Measurements from ENCODE around the gene CADPS2.
A peak's percentile ranks its signal among the peaks of the same experiment; 100 is the strongest.
"Not testable (repeated sequence)": the region's sequence is repeated elsewhere in the genome, so short reads cannot be mapped to it uniquely, and the experiment has no call there.

The CADPS2 gene

DNA sequence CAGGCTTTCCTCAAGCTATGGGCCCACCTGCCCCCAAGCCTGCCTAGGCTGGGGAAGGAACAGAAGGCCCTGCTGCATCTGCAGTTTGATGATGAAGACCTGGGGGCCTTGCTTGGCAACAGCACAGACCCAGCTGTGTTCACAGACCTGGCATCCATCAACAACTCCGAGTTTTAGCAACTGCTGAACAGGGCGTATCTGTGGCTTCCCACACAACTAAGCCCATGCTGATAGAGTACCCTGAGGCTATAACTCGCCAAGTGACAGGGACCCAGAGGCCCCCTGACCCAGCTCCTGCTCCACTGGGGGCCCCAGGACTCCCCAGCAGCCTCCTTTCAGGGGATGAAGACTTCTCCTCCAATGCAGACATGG, 36.3 kb downstream of the CADPS2 start:
- DNase-seq (ENCODE audit: low read depth) = no peak

DNA sequence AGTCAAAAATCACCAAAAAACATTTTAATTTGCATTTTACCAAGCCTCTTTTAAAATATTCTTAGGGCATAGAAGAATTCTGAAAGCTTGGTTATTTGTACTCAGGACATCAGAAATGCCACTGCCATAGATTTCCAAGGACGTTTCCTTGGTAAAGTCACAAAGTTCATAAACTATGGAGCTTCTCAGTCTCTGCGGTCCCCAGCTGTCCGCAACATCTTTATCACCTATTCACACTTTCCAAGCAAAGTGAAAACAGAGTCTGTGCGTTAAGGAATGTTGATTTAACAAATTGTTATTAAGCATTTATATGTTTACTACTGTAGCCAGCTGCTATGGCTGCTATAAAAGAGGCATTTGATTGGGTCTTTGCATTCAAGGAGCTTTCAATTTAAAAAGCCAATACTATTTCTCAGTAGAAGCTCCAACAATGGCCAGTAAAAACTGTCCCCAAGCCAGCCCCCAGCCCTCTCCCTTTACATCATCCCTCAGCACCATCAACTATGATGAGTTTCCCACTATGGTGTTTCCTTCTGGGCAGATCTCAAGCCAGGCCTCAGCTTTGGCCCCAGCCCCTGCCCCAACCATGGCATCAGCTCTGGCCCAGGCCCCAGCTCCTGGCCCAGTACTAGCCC, 36.8 kb downstream of the CADPS2 start:
- no peak for DNase-seq (ENCODE audit: low read depth)

DNA sequence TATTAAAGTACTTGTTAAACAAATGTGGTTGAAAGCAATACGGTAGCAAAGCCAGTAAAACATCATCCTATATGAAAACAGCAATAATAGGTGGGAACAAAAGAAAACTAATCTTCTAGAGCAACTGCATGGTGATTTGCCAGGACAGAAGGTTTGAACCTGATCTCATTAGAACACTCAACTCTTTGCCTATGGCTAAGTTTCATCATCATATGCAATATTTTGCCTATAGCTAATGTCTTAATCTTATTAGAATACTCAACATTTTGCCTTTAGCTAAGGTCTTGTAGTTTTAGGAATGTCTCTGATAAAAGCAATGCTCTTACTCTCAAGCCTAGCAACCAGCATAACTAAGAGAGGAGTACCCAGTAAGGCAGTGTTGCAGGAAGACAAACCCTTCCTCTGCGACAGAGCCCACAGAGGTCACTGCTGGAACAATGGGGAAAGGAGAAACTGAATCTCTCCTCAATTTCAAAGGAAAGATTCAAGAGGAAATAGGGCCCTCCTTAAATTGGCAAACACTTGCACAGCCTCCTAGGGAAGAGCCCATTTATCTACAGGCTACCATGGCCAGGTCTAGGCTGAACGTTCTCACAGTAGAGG, 38.3 kb downstream of the CADPS2 start:
- no peak for DNase-seq (ENCODE audit: low read depth)

DNA sequence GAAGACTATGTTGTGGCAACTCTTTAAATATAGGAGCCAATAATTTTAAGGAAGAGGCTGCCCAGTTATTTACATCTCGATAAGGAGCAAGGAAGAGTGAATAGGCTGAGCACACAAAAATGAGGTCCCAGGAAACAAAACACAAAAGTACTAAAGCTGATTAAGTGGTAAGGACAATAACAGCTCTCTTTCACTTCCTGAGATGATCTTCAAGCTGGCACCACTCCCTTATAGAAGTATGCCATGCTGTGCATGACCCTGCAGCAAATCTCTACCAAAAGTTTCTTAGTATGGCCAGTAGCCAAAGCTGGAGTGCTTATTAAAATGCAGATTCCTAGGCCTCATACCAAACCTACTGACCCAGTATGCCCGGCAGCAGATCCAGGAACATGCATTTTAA, 39.7 kb downstream of the CADPS2 start:
- no peak for DNase-seq (ENCODE audit: low read depth)

DNA sequence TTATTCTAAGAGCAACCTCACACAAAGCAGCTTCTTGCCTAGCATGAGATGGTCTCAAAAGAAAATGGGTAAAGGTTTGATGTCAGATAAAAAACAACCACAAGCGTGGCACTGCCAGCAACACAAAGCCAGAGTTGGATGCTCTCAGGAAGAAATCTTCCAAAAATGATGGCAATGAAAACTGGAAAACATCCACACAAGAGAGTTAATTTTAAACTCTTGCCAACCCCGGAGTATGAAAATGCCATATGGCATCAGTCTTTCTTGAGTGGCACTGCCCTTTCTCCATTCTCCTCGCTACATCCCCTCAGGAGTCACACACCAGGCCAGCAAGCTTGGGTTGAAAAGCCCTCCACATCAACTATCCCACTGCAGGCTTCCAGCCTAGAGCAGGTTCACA, 41.0 kb downstream of the CADPS2 start:
- DNase-seq (ENCODE audit: low read depth) = no peak

DNA sequence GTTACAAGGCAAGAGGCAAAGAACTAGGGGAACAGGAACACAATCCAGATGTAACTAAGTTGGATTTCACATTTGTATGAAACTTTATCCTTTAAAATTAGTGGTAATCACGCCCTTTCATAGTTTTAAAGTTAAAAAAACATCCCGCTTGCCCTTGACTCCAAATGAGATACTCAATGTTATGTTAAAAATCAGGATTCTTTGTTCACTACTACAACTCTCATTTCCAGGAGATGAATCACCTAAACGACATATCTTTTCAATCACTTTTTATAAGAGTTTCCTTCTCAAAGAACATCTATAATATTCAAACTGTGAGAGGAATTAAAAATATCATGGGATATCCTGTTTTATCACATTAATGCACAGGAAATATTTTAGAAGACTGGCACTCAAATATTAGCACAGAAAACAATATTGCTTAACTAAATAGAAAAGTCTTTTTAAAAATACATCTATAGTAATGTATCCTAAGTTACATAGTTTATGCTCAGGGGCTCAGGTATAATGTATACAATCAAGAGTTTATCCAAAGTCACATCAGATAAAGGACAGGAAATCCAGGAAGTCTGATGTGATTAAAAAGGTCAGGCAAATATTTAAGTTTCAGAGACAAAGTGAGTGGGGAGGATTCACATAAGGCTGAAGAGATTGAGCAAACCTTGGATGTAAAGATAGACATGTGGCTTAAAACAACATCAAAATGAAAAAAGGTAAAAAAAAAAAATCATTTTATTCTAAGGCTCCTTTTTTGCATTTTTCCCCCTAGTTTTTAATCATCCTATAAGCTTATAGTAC, 41.9 kb downstream of the CADPS2 start:
- DNase-seq (ENCODE audit: low read depth) = no peak

DNA sequence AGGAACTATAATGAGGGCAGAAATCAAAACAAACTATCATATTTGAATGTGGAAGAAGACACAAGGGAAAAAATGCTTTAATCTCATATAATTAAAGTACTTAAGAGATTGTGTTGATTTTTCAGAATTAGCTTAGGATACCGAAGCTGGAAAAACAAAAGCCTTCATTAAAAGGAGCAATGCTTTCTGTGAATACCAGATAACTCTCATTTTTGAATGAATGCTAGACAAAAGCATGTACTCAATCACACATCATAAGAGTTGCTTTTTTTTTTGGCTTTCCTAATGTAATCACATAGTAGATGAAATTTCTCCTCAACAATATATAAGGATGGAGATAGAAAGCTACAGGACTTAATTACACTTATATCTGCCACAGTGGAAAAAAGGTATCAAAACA, 43.3 kb downstream of the CADPS2 start:
- no peak for DNase-seq (ENCODE audit: low read depth)

DNA sequence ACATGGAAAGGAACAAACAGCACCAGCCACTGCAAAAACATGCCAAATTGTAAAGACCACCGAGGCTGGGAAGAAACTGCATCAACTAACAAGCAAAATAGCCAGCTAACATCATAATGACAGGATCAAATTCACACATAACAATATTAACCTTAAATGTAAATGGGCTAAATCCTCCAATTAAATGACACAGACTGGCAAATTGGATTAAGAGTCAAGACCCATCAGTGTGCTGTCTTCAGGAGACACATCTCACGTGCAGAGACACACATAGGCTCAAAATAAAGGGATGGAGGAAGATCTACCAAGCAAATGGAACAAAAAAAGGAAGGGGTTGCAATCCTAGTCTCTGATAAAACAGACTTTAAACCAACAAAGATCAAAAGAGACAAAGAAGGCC, 50.0 kb downstream of the CADPS2 start:
- DNase-seq (ENCODE audit: low read depth) = not testable (repeated sequence)

DNA sequence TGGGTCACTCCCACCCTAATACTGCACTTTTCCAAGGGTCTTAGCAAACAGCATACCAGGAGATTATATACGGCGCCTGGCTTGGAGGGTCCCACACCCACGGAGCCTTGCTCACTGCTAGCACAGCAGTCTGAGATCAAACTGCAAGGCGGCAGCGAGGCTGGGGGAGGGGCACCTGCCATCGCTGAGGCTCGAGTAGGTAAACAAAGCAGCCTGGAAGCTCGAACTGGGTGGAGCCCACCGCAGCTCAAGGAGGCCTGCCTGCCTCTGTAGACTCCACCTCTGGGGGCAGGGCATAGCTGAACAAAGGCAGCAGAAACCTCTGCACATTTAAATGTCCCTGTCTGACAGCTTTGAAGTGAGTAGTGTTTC, 51.7 kb downstream of the CADPS2 start:
- not testable (repeated sequence) for DNase-seq (ENCODE audit: low read depth)

DNA sequence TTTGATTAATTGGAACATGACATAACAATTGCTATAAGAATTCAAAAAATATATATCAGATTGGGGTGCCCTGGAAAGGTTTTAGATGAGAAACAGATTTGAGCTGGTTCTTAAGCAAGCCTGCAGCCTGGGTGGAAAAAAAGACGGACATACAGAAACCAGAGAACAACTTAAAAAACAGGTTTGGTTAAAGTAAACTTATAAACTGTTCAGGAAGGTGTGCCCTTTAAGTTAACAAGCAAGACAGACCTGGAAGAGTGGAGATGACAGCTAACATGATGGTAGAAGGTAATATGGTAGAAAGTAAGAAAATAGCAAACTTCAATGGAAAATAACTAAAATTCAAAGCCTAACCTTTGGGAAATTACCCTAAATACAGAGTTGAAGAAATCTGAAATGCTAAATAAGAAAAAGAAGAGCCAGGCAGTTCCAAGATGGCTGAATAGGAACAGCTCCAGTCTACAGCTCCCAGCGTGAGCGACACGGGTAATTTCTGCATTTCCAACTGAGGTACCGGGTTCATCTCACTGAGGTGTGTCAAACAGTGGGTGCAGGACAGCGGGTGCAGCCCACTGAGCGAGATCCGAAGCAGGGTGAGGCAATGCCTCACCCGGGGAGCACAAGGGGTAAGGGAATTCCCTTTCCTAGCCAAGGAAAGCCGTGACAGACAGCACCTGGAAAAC, 52.2 kb downstream of the CADPS2 start:
- DNase-seq (ENCODE audit: low read depth) = no peak

DNA sequence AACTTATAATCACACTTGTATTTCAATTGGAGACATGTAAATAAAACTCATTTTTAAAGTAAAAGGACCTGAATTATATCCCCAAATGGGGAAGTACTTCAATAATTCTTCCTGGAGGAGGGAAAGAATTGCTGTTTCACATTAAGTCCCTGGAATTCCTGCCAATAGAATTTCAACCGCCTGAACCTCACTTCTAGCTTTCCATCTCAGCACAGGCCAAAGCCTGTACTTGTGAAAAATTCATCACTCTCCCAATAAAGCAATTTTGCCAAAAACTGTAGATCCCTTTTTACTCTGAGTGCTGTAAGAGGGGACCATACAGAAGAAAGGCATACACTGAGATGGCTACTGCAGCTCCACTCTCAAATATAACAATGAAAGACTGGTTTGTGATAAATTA, 54.8 kb downstream of the CADPS2 start:
- DNase-seq (ENCODE audit: low read depth) = no peak

DNA sequence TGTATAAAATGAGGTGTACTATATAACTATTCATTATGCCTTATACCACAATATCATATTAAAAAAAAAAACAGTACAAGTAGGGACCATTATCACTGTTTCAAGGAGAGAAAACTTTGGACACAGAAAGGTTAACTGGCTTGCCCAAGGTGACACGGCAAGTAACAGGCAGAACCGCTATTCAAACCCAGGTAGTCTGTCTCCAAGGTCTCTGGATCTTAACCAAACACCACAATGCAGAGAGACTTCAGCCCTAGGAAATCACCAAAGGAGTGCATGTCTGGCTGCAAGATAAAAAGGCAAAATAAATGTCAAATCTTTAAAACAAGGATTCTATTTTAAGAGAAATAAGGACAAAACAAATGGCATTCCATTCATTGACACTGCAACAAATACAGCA, 56.3 kb downstream of the CADPS2 start:
- no peak for DNase-seq (ENCODE audit: low read depth)

DNA sequence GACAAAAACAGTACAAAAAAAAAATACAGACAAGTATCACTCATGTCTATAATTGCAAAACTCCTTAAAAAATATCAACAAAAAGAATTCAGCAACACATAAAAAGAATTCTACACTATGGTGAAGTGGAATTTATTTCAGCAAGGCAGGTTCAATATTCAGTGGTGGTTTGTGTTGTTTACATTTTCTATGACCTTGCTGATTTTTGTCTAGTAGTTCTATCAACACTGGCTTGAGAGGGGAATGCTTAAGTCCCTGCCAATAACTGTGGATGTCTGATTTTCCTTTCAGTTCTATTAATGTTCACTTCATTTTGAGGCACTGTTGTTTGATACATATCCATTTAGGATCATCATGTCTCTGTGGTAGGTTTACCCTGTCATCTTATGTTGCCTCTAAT, 58.5 kb downstream of the CADPS2 start:
- no peak for DNase-seq (ENCODE audit: low read depth)

DNA sequence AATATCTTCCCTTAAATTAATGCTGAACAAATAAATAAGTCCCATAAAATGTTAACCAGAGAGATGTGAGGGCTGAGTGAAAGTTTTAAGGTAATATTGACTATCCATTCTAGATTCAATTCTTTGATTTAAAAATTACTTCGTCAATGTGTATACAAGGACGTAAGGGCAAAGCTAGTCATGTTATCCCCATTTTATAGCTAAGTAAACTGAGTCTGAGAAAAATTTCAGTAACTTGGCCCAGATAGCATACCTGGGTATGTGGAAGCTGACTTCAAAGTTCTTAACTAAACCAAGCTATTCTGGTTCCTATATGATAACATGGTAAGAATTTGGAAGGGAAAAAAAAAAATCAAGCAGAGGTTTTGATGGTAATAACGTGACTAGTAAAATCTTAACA, 72.4 kb downstream of the CADPS2 start:
- no peak for DNase-seq (ENCODE audit: low read depth)

DNA sequence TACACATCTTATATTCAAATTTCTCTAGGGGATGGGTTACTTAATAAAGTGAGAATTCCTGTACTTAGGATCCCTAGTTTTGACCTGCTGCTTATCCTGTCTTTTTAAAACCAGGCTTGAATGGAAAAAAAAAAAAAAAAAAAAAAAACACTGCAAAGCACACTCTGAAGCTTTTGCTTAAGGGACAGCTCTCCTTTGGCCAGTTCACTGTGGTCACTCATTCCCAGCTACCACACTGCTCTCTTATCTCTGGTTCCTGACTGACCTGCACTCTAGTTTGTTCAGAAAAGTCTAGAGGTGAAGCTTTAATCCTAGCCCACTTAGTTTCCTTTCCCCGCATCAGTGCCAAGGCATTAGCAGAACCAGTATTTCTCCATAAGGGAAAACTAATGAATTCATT, 82.4 kb downstream of the CADPS2 start:
- DNase-seq (ENCODE audit: low read depth) = no peak

DNA sequence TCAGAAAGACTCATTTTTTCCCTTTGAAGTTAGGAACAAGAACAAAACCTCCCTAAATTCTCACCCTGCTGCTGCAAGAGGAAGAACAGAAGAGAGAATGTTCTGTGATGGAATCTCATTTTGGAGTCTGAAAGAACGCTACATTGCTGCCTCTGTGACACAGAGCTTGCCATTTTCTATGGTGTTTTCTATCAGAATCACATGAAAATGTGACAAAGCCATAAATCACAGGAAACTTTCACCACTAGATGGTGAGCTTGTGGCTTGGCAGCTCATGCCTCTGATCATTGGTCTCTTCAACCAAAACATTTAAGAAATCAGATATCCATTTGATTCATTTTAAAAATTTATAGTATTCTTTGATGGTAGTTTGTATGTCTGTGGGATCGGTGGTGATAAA, 82.9 kb downstream of the CADPS2 start:
- peak; percentile 2 for DNase-seq (ENCODE audit: low read depth)

DNA sequence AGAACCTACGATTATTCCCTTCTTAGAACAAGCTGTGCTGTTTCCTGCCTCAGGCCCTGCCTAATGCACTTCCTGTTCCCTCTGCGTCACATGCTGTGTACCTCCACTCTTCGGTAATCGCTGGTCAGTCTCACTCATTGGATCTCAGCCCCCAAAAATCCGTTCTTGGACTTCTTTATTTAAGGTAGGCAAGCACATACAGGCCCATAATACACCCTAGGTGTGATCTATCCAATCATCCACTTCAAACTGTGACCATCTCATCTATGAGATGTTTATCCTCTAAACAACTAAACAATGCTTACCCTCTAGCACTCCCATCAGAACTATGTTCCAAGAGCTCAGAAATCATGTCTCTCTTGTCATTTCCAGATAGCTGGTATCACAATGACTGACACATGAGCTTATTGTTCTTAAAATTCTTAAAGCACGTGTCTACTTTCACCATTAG, 83.9 kb downstream of the CADPS2 start:
- DNase-seq (ENCODE audit: low read depth) = no peak

DNA sequence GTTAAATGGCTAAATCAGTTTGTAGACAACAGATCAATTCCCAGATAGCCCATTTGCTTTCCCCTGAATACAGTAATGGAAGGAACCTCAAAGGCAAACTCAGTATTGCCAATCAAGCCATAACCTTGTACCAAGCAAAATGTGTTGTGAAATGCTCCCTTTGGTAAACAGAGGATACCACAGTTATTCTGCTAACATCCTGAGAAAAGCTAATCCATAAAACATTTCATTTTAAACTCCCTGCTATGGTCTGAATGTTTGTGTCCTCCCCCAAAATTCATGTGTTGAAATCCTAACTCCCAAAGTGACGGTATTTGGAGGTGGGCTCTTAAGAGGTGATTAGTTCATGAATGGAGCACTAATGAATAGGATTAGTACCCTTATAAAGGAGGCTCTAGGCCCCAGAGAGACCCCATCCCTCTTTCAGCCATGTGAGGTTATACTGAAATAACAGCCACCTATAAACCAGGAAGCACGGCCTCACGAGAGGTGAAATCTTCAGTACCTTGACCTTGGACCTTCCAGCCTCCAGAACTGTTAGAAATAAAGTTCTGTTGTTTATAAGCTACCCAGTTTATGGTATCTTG, 94.2 kb downstream of the CADPS2 start:
- DNase-seq (ENCODE audit: low read depth) = no peak

DNA sequence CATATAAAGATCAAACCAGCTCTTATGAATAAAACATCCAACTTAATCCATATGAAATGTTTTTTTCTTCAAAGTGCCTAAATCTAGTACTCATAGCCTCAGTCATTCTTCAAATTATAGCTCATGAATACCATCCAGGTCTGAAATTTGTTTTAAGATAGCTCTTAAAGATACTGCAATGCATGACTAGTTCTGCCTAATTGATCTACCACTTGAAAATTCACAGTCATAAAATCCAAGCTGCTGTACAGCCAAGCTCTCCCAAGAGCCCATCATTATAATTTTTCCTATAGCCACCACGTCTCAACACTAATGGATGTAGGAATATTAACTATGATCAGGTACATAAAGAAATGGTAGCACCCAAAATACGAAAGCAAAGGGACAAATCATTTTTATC, 95.7 kb downstream of the CADPS2 start:
- no peak for DNase-seq (ENCODE audit: low read depth)

DNA sequence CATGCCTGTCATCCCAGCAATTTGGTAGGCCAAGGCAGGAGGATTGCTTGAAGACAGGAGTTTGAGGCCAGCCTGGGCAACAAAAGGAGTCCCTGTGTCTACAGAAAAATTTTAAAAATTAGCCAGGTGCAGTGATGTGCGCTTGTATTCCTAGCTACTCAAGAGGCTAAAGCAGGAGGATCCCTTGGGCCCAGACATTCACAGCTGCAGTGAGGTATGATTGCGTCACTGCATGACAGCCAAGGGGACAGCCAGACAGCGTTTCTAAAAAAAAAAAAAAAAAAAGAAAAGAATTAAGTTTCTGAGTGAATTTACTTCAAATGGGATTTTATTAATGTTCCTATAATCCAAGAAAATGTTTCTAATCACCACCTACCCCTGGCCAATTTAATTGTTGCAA, 96.1 kb downstream of the CADPS2 start:
- DNase-seq (ENCODE audit: low read depth) = no peak

DNA sequence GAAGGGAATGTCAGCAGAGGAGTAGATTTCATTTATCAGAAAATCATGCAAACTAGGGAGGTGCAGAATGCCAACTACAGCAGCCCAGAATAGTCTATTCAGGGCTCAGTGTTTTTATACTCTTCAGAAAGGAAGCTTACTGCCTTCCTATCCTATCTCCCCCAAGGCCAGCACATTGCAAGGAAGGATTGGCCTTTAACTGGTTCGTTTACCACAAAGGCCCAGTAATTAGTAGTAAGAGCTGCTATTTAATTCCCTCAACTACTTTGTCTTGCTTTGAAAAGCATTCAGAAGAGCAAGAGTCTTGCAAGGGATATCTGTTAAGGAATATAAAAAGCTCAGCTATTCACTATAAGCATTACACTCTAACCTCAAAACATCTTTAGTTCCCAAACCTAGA, 97.1 kb downstream of the CADPS2 start:
- DNase-seq (ENCODE audit: low read depth) = no peak

DNA sequence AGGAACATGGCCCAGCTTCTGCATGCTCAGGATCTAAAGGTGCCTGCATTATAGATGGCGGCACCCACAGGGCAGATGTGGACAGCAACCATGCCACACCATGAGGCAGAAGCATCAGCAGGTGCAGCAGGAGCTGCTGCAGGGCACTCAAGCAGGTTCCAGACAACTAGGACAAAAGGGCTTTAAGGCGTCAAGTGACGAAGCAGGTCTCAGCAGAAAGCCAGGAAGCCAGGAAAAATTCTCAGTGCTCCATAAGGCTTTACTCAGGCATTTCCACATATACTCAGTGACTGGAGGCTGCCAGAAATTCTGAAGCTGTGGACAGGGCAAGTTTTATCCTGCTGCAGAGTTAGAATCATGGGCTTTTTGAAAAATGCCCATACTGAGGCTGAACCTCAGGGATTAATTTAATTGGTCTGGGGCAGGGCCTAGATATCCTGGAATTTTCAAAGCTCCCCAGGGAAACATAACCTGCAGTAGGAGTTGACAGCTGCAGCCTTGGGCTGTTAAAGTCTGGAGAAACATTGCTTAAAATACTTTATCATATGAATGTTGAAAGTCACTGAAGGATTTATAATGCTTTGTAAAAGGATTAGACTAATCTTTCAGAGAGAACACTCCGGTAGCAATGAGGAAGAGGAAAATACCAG, 115.4 kb downstream of the CADPS2 start:
- DNase-seq (ENCODE audit: low read depth) = no peak

Measured in fibroblast of the conjunctiva (primary cell).